ENCODE measurements around the gene CD300LD.
"Not testable (repeated sequence)": the region's sequence is repeated elsewhere in the genome, so short reads cannot be mapped to it uniquely, and the experiment has no call there.

Gene CD300LD

DNA sequence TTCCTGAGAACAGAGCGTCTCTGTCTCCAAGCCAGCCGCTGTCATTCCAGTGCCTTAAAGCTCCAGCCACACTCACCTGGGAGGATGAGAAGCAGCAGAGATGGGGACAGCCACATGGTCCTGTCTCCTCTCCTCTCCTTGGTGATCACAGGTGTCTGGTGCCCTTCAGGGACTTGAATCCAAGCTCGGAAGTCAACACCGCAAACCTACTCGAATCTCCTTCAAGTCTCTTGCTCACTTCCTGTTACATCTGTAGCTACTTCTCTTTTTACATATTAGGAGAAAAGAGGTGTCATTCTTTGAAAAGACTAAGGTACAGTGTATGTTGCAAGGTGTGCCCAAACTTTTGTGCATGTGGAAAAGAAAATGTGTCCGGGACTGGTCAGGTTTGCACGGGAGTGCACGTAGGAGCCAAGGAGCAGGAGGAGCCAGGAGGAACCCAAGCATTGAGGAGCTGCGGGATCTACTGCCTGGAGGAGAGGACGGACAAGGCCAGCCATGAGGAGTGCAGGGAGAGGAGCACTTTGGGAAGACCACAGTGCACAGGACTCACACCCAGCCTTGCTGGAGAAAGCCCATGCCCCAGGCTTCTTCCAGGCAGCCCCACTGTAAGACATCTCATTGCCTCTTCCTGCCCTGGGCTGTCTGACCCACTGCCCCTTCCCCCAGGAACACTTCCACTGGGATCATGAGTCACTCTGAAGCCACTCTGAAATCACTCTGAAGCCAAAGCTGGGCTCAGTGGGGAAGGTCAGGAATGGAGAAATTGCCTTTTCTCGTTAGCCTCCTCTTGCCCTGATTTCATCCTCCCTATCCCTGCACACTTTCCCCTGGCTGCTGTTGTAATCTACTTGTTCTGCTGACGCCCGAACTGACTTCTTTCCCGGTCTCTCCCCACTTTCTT, at the start of gene CD300LD:
CD300LD (minus strand) TSS at position 197 of the 904 bp plus-strand sequence; CDS start at position 116, 81 bp downstream.
- DNase-seq, result no peak

DNA sequence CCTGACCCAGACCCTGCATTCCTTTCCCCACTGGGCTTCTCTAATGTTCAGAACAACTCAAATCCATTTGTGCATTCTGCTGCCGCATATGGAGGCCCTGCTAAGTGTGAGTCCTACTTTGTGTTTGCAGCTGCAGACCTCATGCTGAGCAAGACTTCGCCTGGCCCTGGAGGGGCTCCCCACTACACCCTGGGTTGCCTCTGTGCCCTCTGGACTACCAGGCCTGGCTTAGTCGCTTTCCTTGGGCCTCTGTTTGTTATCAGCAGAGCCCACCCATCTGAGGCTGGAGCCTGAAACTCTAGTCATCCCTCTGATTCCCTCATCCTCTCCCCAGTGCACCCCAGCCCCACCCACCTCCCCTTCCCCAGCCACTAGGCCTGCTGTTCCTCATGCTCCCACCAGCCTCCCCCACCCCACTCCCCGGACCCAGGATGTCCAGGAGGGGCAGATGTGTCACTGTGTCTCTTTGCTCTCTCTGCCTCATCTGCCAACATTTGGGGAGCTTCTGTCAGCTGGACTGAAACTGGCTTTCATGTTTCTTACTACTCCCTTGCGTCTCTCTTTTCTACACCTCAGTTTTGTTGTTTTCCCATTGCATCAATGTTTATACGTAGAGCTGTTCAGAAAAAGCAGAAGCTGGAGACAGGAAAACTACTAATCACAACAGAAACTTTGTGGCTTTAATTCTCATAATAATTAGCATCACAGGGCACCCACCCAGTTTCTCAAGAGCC, 49.3 kb upstream of the CD300LD start:
- no peak for DNase-seq

DNA sequence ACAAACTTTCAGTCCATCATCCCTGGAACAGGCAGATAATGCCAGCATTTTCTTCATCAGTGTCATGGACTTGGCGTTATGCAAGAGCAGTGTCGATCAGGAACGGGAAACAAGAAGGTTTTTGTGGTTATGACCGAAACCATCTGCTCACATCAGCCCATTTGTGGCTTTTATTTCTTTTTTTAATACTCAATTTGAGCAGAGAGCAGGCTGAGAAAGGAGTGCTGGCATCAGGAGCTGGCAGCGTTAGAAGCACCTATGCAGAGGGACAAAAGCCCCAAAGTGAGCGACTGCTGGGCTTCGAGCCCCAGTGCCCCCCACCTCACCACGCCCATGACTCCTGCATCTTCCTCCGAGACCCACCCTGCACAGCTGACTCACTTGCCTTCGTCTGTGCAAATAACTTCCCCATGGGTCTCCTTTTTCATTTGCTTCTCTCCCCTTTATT, 47.6 kb upstream of the CD300LD start:
- no peak for DNase-seq

GRCh38 chr17:74637926-74638325, 45.8 kb upstream of the CD300LD start:
- DNase-seq, result no peak

DNA sequence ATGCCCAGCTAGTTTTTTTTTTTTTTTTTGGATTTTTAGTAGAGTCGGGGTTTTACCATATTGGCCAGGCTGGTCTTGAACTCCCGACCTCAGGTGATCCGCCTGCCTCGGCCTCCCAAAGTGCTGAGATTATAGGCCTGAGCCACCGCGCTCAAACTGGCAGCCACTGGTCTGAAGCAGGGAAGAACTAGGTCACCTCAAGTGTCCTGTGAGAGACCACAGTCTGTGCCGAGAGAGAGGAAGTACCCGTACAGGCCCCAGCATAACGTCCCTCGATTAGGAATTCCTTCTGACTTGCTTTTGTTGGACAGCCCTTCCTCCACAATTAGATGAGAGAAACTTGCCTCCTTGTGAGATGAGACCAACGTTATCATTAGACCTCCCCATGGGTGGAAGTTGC, 45.2 kb upstream of the CD300LD start:
- no peak for DNase-seq

DNA sequence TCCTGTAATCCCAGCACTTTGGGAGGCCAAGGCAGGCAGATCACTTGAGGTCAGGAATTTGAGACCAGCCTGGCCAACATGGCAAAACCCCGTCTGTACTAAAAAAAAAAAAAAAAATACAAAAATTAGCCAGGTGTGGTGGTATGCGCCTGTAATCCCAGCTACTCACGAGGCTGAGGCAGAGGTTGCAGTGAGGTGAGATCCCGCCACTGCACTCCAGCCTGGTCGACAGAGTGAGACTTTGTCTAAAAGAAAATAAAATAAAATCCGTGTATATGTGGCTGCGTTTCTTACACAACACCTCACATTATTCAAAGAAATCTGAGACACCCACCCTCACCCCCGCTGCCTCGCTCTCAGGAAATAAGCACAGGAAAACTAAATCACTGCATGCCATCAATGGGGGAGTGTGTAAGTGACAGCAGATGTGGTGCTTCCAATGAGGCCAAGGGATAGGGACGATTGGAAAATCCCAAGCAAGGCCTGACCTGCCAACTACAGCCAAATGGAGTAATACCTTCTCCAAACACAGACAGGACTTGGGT, 44.5 kb upstream of the CD300LD start:
- DNase-seq, result not testable (repeated sequence)

- DNase-seq, result no peak
These were observed 43.3 kb upstream of the CD300LD start for GRCh38 chr17:74635418-74635817.

DNA sequence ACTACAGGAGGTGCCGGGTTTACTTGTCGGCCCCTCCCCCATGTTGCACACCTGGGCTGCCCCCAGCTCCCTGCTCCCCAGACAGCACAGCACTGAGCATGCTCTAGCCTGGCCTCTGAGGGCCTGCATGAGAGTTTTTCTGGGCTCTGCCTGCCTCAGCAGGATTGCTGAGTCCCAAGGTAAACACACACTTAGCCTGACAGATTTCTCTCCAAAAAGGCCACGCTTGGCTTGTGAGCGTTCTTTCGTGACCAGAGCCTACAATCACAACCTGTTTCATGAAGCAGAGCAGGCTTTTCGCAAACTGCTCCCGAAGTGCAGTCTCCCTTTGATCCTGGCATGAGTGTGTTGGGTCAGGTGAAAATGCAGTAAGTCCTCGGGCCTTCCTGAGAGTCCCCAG, 41.2 kb upstream of the CD300LD start:
- DNase-seq, result no peak

- DNase-seq, result no peak
These were observed 40.5 kb upstream of the CD300LD start for GRCh38 chr17:74632617-74633016.

GRCh38 chr17:74631468-74632450, 39.7 kb upstream of the CD300LD start:
- DNase-seq, result no peak

GRCh38 chr17:74630251-74630650, 38.2 kb upstream of the CD300LD start:
- DNase-seq, result not testable (repeated sequence)

- DNase-seq, result no peak
These were observed 33.6 kb upstream of the CD300LD start for GRCh38 chr17:74625661-74626060.

DNA sequence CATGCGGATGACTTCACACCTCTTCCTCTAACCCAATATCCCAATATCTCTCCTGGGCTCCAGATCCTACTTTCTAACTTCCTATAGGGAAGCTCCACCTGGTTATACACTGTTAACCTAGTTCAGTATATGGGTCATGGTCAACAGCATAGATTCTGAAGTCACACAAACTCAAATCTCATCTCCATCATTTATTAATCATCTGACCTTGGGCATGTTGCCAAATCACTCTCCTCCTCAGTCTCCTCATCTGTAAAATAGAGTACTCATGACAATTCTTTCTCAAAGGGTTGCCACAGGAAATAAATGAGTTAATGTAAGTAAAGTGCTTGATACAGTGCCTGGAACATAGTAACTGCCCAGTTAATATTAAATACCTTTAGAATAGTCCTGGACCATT, 32.0 kb upstream of the CD300LD start:
- no peak for DNase-seq

- no peak for DNase-seq
These were observed 31.6 kb upstream of the CD300LD start, which contains the start of gene CD300E for GRCh38 chr17:74623693-74624093. Gene CD300E (minus strand): TSS chr17:74623738. CDS start chr17:74623621, 117 bp downstream.

- DNase-seq, result no peak
These were observed 27.1 kb upstream of the CD300LD start for GRCh38 chr17:74619077-74619673.

GRCh38 chr17:74618451-74618850, 26.4 kb upstream of the CD300LD start:
- no peak for DNase-seq

- DNase-seq, result no peak
These were observed 24.6 kb upstream of the CD300LD start for GRCh38 chr17:74616696-74617095.

DNA sequence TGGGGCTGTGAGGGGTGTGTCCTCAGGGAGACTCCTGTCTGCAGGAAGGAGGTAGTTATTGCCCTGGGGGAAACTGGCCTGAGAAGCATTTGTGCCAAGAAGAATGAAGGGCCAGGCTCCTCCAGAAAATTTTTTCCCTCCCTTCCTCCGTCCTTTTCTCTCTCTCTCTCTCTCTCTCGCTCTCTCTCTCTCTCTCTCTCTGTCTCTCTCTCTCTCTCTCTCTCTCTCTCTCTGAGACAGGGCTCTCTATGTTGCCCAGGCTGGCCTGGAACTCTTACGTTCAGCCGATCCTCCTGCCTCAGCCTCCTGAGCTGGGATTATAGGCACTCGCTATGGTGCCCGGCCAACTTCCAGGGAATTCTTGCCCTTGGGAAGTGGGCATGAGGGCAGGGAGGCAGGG, 20.0 kb upstream of the CD300LD start:
- no peak for DNase-seq

GRCh38 chr17:74610108-74610507, 18.0 kb upstream of the CD300LD start:
- no peak for DNase-seq

GRCh38 chr17:74608511-74608910, 16.4 kb upstream of the CD300LD start:
- no peak for DNase-seq

GRCh38 chr17:74607221-74607620, 15.1 kb upstream of the CD300LD start:
- no peak for DNase-seq

DNA sequence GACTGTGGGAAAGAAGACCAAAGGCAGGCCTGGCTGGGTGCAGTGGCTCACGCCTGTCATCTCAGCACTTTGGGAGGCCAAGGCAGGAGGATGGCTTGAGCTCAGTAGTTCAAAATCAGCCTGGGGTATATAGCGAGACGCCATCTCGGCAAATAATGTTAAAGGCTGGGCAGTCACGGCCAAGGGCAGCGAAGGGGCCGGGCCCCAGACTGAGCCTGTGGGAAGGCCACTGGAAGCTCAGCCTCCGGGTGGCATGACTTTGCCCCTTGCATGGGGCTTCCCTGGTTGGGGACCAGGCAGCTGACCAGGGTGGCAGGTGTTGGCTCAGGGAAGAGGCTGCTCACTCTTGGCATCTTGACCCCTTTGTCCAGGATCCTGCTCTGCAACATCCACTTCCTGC, 14.0 kb upstream of the CD300LD start:
- no peak for DNase-seq

Measured in DMS153 (cell line).